K562 (cell line): Measurements from ENCODE around the gene SOD1. TPM values are rescaled to one million over a fixed set of nuclear protein-coding genes. Genes with fewer than 3 reads are reported as not detected.

ENCODE experiments used
- ATAC-seq: fragments of 200-7000 bp; cut with Tn5 transposase; 3 replicates; pipeline ENCODE4 v1.9.1; 2020; ENCODE audit warnings: moderate library complexity
- BruUV-seq: library from RNA; stranded (reverse); fragments of 400-500 nt; replicated peaks from 2 replicates; lab custom pipeline; 2021; lab: Mats Ljungman, UMichigan
- CTCF ChIA-PET: fragments of 300-600 bp; formaldehyde crosslinking; extraction: SDS; loops from one replicate; lab custom pipeline; 2021; ENCODE audit warnings: low intra/inter-chr PET ratio; lab: Yijun Ruan, JAX
- POLR2A ChIA-PET: fragments of 300-600, 350-650 bp; sonication (Branson Sonifier 250); formaldehyde crosslinking; extraction: SDS; loops from one replicate; lab custom pipeline; 2021; ENCODE audit warnings: antibody characterized with exemption, inconsistent platforms; lab: Yijun Ruan, JAX
- DNase-seq, 4 experiments: peaks; one replicate each; pipeline versions ENCODE4 v3.0.0 to v3.0.0-alpha.2; 2011 to 2018; ENCODE audit warnings: low spot score in 3 of 4, mixed read lengths in 3 of 4; ENCODE audit errors: extremely low read depth in 1 of 4
- FAIRE-seq: peaks from 2 replicates; lab custom pipeline; 2011; peaks lifted over from hg19 to GRCh38; lab: Jason Lieb, UNC
- H2AFZ ChIP-seq: 2 replicates; pipeline ENCODE4 v1.6.0; 2011; ENCODE audit warnings: low read depth, low read length, control low read depth, inconsistent platforms
- H3K27ac ChIP-seq: fragments of 200-600 bp; 3 replicates; pipeline ENCODE4 v1.8.0; 2011; ENCODE audit warnings: low read depth, mild to moderate bottlenecking, control low read depth, inconsistent platforms, low read length, moderate library complexity, mixed read lengths; ENCODE audit errors: extremely low read depth
- H3K27me3 ChIP-seq, 2 experiments: fragments of 300-600 bp in 1 of 2; 2 replicates in 1 of 2; 3 replicates in 1 of 2; pipeline versions ENCODE4 v1.6.0 to v1.8.0; 2011; ENCODE audit warnings: inconsistent platforms in 2 of 2, low read length in 2 of 2, mild to moderate bottlenecking in 1 of 2, mixed read lengths in 1 of 2, moderate library complexity in 1 of 2; ENCODE audit not compliant: control insufficient read depth in 2 of 2, insufficient read depth in 2 of 2
- H3K36me3 ChIP-seq: fragments of 300-600 bp; 3 replicates; pipeline ENCODE4 v1.8.0; 2011; ENCODE audit warnings: mild to moderate bottlenecking, low read length, inconsistent platforms; ENCODE audit not compliant: control insufficient read depth, insufficient read depth
- H3K4me1 ChIP-seq, 2 experiments: fragments of 200-600 bp in 1 of 2; replicated peaks in 1 of 2; 2 replicates in 1 of 2; 3 replicates in 1 of 2; pipeline versions ENCODE4 v1.5.1 to v1.8.0; 2011; ENCODE audit warnings: inconsistent platforms in 2 of 2, low read length in 2 of 2, mild to moderate bottlenecking in 1 of 2, mixed read lengths in 1 of 2, moderate library complexity in 1 of 2; ENCODE audit not compliant: control insufficient read depth in 2 of 2, insufficient read depth in 2 of 2
- H3K4me2 ChIP-seq: 2 replicates; pipeline ENCODE4 v1.6.1; 2011; ENCODE audit warnings: low read length, control low read depth, inconsistent platforms, mixed read lengths; ENCODE audit not compliant: insufficient read depth
- H3K4me3 ChIP-seq: fragments of 200-600 bp; sonication (generic), shearing (Covaris generic); 2 replicates; pipeline ENCODE4 v1.5.1; 2016; ENCODE audit warnings: control low read depth, inconsistent platforms
- H3K79me2 ChIP-seq: fragments of 200-600 bp; 3 replicates; pipeline ENCODE4 v1.8.0; 2011; ENCODE audit warnings: low read length, inconsistent platforms; ENCODE audit not compliant: control insufficient read depth, insufficient read depth
- H3K9ac ChIP-seq, 2 experiments: 2 replicates each; pipeline versions ENCODE4 v1.6.0 to v1.6.1; 2011; ENCODE audit warnings: low read depth in 2 of 2, low read length in 2 of 2, control low read depth in 1 of 2, inconsistent platforms in 1 of 2, mild to moderate bottlenecking in 1 of 2, mixed read lengths in 1 of 2; ENCODE audit not compliant: insufficient read depth in 1 of 2
- H3K9me1 ChIP-seq: one replicate; pipeline ENCODE4 v1.6.0; 2011; ENCODE audit warnings: inconsistent platforms, mild to moderate bottlenecking, low read length, moderate library complexity; ENCODE audit not compliant: control insufficient read depth, insufficient read depth
- H3K9me3 ChIP-seq: replicated peaks from 2 replicates; pipeline ENCODE4 v1.5.1; 2011; ENCODE audit warnings: low read depth, low read length, inconsistent platforms; ENCODE audit not compliant: control insufficient read depth, insufficient read depth
- H4K20me1 ChIP-seq: replicated peaks from 2 replicates; pipeline ENCODE4 v1.6.1; 2011; ENCODE audit warnings: low read length, inconsistent platforms, mixed read lengths; ENCODE audit not compliant: control insufficient read depth, insufficient read depth
- CTBP1 ChIP-seq: fragments of 450-650 bp; IDR thresholded peaks from 2 replicates; pipeline ENCODE4 v1.6.1; 2016; ENCODE audit warnings: borderline replicate concordance
- IFI16 ChIP-seq: fragments of 250-450 bp; sonication (Bioruptor Pico); IDR thresholded peaks from 2 replicates; pipeline ENCODE4 v2.1.2; 2022; ENCODE audit warnings: mild to moderate bottlenecking, inconsistent platforms
- NCOR1 ChIP-seq: fragments of 450-650 bp; IDR thresholded peaks from 2 replicates; pipeline ENCODE4 v1.6.1; 2016; ENCODE audit warnings: mild to moderate bottlenecking, moderate library complexity
- STAT5A ChIP-seq: IDR thresholded peaks from 2 replicates; pipeline ENCODE4 v1.6.1; 2012; ENCODE audit warnings: low read length, inconsistent platforms, borderline replicate concordance
- ZNF143 ChIP-seq: sonication (generic); formaldehyde crosslinking; IDR thresholded peaks from 2 replicates; pipeline ENCODE4 v1.9.0; 2022; ENCODE audit warnings: mild to moderate bottlenecking, missing genetic modification reagents
- ZNF583 ChIP-seq: fragments of 250-450 bp; sonication (Bioruptor Pico); IDR thresholded peaks from 2 replicates; pipeline ENCODE4 v1.4.0; 2020
- WGBS: fragments of 100-300 bp; shearing (Covaris generic); methylation state at CpG from one replicate; pipeline ENCODE4 v1.1.6; 2016; ENCODE audit warnings: low coverage, mixed read lengths; ENCODE audit not compliant: insufficient coverage; ENCODE audit errors: missing lambda C conversion rate; 5-methylcytosine and 5-hydroxymethylcytosine counted together
- in situ Hi-C: fragments of 300-500 bp; cut with MboI; formaldehyde crosslinking; loops from 4 replicates; pipeline ENCODE4 v1.15.0; 2018; ENCODE audit warnings: inconsistent platforms, mixed read lengths
- intact Hi-C: fragments of 100-400 bp; cut with micrococcal nuclease; formaldehyde crosslinking; loops from 2 replicates; pipeline ENCODE4 v1.14.2; 2022
- polyA plus RNA-seq, 8 experiments: library from polyadenylated mRNA; depleted of rRNA in 4 of 8; stranded (reverse) in 5 of 8; unstranded in 3 of 8; fragments of >200 nt; fragmentation: Nextera tagmentation in 2 of 8; fragmentation: Illumina TruSeq in 1 of 8; extraction: Ambion mirVana in 2 of 8; extraction: Trizol in 1 of 8; gene quantifications; 2 replicates each; pipeline versions ENCODE4 v1.2.1 to v1.2.3, GENCODE V29; 2011 to 2014; ENCODE audit warnings: inconsistent platforms in 1 of 8, missing spikeins in 1 of 8
- total RNA-seq, 7 experiments: library from RNA; depleted of rRNA in 6 of 7; stranded (reverse); fragments of >200 nt in 6 of 7; fragmentation: Illumina TruSeq in 2 of 7; extraction: Trizol in 2 of 7; gene quantifications; 2 replicates each; pipeline versions ENCODE4 v1.2.1 to v1.2.3, GENCODE V29; 2011 to 2021; ENCODE audit warnings: low replicate concordance in 1 of 7
- TF ChIP-seq, protein P1 (sequence below): fragments of 450-650 bp; IDR thresholded peaks from 2 replicates; pipeline ENCODE4 v1.6.1; 2018; ENCODE audit not compliant: partially characterized antibody
- TF ChIP-seq, protein P2 (sequence below), 2 experiments: fragments of 450-650 bp in 1 of 2; sonication (generic) in 1 of 2; formaldehyde crosslinking in 1 of 2; IDR thresholded peaks; 2 replicates each; pipeline versions ENCODE4 v1.7.1 to v1.9.0; 2016 to 2022; ENCODE audit warnings: inconsistent platforms in 1 of 2, mild to moderate bottlenecking in 1 of 2, missing genetic modification reagents in 1 of 2

SOD1 gene
- total and polyA plus RNA-seq, 9 of the 15 experiments (the other 6 are each of a cell fraction or from before 2014, with no cell fraction given): 452 to 1,409 (median 633) TPM

DNA sequence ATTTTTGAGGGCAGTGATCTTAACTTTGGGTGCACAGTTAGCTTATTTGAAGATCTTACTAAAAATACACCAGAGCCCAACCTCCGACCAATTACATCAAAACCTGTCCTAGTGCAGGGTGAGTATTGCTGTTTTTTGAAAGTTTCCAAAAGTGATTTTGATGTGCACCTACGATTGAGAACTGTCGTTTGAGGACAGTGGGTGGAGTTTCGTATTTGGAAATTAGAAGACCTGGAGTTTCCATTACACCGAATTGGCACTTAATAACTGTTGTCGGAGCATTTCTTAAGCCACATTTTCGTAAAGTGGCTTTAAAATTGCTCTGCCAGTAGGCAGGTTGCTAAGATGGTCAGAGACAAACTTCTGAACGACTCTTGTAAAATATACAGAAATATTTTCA, 1.1 kb downstream of the SOD1 start:
- BruUV-seq: TSS peak; percentile 59
- H3K36me3 ChIP-seq: peaks cover 44% of the 10 kb centered on the region
- H2AFZ ChIP-seq: peak overlapping the region; percentile 37; the same call in 1 of the 2 replicates
- CTCF ChIA-PET: no interaction called here
- peak overlapping the region; percentile 96 for H3K27ac ChIP-seq
- in situ Hi-C loops: no loop called here
- peaks cover 59% of the 10 kb centered on the region for H3K79me2 ChIP-seq
- H4K20me1 ChIP-seq: peaks cover 21% of the 10 kb centered on the region; the same call in 1 of the 2 replicates
- TF ChIP-seq ZNF143 (CRISPR knock-in tag) (no peak), NCOR1 (no peak), CTBP1 (no peak), ZNF583 (CRISPR knock-in tag) (no peak), STAT5A (no peak), IFI16 (CRISPR knock-in tag) (no peak)
- TF ChIP-seq, protein P1, sequence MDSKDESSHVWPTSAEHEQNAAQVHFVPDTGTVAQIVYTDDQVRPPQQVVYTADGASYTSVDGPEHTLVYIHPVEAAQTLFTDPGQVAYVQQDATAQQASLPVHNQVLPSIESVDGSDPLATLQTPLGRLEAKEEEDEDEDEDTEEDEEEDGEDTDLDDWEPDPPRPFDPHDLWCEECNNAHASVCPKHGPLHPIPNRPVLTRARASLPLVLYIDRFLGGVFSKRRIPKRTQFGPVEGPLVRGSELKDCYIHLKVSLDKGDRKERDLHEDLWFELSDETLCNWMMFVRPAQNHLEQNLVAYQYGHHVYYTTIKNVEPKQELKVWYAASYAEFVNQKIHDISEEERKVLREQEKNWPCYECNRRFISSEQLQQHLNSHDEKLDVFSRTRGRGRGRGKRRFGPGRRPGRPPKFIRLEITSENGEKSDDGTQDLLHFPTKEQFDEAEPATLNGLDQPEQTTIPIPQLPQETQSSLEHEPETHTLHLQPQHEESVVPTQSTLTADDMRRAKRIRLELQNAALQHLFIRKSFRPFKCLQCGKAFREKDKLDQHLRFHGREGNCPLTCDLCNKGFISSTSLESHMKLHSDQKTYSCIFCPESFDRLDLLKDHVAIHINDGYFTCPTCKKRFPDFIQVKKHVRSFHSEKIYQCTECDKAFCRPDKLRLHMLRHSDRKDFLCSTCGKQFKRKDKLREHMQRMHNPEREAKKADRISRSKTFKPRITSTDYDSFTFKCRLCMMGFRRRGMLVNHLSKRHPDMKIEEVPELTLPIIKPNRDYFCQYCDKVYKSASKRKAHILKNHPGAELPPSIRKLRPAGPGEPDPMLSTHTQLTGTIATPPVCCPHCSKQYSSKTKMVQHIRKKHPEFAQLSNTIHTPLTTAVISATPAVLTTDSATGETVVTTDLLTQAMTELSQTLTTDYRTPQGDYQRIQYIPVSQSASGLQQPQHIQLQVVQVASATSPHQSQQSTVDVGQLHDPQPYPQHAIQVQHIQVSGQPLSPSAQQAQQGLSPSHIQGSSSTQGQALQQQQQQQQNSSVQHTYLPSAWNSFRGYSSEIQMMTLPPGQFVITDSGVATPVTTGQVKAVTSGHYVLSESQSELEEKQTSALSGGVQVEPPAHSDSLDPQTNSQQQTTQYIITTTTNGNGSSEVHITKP: peak; percentile 15
- TF ChIP-seq, protein P2, sequence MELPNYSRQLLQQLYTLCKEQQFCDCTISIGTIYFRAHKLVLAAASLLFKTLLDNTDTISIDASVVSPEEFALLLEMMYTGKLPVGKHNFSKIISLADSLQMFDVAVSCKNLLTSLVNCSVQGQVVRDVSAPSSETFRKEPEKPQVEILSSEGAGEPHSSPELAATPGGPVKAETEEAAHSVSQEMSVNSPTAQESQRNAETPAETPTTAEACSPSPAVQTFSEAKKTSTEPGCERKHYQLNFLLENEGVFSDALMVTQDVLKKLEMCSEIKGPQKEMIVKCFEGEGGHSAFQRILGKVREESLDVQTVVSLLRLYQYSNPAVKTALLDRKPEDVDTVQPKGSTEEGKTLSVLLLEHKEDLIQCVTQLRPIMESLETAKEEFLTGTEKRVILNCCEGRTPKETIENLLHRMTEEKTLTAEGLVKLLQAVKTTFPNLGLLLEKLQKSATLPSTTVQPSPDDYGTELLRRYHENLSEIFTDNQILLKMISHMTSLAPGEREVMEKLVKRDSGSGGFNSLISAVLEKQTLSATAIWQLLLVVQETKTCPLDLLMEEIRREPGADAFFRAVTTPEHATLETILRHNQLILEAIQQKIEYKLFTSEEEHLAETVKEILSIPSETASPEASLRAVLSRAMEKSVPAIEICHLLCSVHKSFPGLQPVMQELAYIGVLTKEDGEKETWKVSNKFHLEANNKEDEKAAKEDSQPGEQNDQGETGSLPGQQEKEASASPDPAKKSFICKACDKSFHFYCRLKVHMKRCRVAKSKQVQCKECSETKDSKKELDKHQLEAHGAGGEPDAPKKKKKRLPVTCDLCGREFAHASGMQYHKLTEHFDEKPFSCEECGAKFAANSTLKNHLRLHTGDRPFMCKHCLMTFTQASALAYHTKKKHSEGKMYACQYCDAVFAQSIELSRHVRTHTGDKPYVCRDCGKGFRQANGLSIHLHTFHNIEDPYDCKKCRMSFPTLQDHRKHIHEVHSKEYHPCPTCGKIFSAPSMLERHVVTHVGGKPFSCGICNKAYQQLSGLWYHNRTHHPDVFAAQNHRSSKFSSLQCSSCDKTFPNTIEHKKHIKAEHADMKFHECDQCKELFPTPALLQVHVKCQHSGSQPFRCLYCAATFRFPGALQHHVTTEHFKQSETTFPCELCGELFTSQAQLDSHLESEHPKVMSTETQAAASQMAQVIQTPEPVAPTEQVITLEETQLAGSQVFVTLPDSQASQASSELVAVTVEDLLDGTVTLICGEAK (IDR thresholded peaks at IDR 0.05): 0 out of 2 replicates have a peak, but pooled peaks have one; percentile 5
- TF ChIP-seq, protein P2 (CRISPR knock-in tag; IDR thresholded peaks at IDR 0.05): no peak
- TF ChIP-seq, all 486 proteins: peak for 2
- FAIRE-seq: peak; percentile 48
- H3K27me3 ChIP-seq: no peaks in the 10 kb centered on the region
- WGBS: 3% methylated on average over 8 of the region's 8 CpGs
- H3K9me1 ChIP-seq: no peaks in the 10 kb centered on the region
- intact Hi-C loops: no loop called here
- no peaks in the 10 kb centered on the region for H3K9me3 ChIP-seq
- peak overlapping the region; percentile 71 for H3K4me3 ChIP-seq
- POLR2A ChIA-PET: interaction anchor here (0.9 to 2.2 kb wide), 3 partner anchors 10 to 235 kb away, joined by 3 to 20 read pairs (median 3); no protein-coding TSS in a partner anchor
- peak overlapping the region; percentile 90 to 100 for H3K9ac ChIP-seq
- peaks cover 18 to 30% of the 10 kb centered on the region in 2 experiments; a peak in 4 of 5 replicates for H3K4me1 ChIP-seq
- peak overlapping the region; percentile 98 for H3K4me2 ChIP-seq
- DNase-seq: no peak
- ATAC-seq: no peak
